Activated CD4-positive, alpha-beta T cell treated with anti-CD3 and anti-CD28 coated beads, Interleukin-2, Interleukin-4, amounts not matched to agents 100 ng/mL and 50 ng/mL, durations not matched to agents 16 hours and 8 hours (primary cell): ENCODE data around the gene RPS15.

Experiments
- DNase-seq: peaks from one replicate; pipeline ENCODE4 v3.0.0-alpha.2; 2020; ENCODE audit warnings: low spot score

RPS15 gene

DNA sequence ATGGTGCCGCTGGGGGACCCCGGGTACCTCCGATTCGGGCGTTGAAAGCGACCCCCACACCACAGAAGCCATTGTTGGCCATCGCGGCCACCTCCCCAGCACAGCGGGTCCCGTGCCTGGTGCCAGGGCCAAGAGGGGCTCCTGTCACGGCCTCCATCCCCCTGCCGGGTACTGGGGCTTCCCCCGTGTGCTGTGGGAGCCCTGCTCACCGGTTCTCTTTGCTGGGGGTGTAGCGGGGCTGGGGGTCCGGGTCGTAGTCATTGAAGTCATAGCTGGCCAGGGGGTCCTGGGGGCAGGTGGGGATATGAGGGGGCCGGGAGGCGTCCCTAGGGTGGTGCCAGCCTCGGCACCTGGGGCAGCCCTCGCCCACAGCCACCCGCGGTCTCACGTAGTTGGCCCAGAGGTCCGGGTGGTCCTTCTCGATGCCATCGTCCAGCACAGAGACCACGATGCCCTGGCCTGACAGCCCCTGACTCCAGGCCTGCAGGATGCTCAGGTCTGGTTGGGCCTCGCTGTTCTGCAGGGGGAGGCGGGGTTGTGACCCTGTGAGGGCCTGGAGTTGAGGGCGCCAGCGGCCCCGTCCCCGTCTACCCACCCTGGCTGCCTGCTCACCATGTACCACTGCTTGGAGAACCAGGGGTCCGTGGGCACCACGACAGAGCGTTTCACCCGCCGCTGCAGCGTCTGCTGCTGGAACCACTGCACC, 49.5 kb downstream of the RPS15 start:
- DNase-seq = no peak

DNA sequence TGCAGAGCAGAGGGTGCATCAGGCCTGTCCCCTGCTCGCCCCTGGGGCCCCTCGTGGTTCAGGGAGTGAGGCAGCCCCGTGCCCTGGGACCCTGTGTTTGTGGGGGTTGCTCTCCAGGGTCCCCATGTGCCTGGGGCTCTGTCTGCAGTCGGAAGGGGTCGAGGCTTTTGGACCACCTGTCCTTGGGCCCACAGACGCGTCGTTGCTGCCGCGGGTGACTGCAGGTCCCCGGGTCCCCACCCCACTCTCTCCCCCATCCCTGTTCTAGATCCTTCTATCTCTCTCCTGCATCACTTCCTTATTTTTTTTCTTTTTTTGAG, 50.0 kb downstream of the RPS15 start:
- no peak for DNase-seq

GRCh38 chr19:1489463-1490310, 51.5 kb downstream of the RPS15 start:
- DNase-seq = no peak
